ENCODE results near the gene CARNS1. TPM values are rescaled to one million over a fixed set of nuclear protein-coding genes. Genes with fewer than 3 reads are reported as not detected.

Gene CARNS1
- total and polyA plus RNA-seq, 7 experiments from 2014 or later, result 0.53 to 14.2 (median 4.3) TPM

DNA sequence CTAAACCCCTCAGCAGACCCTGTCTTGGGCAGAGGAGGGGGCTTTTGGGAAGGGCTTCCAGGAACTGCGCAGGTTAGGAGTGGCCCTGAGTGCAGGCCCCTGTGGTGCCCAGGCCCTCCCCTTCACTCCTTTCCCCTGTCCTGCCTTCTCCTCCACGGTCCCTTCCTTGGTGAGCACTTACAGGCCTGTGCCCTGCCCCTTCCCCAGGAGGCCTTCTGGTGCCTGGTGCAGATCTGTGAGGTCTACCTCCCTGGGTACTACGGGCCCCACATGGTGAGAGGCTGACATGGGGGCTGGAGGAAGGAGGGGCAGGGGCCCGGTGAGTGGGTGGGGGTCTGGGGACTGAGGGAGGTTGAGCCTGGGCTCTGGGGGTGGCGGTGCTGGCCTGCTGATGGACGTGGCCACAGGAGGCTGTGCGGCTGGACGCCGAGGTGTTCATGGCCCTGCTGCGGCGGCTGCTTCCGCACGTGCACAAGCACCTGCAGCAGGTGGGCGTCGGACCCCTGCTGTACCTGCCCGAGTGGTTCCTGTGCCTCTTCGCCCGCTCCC is 9.0 kb upstream of the CARNS1 start:
- Mint-ChIP-seq H3K36me3 (peaks cover 0 to 52% (median 11%) of the 10 kb centered on the region in 5 donors), H3K4me1 (peaks cover 35 to 69% (median 63%) of the 10 kb centered on the region in 7 donors), H3K9me3 (peaks cover 0 to 3% (median 0%) of the 10 kb centered on the region in 11 donors), H3K27me3 (no peaks in the 10 kb centered on the region), H3K4me3 (peak overlapping the region; percentile 90 to 100 (median 98)), H3K27ac (peak overlapping the region in 8 of 9 donors; percentile 90 to 95 (median 92))
- intact Hi-C loops (cut with micrococcal nuclease), result no loop called here
- peak overlapping the region; percentile 87 for H3K27ac ChIP-seq (ENCODE audit: low read depth, low read length)
- H3K27me3 ChIP-seq (ENCODE audit: control insufficient read depth in 2 of 2, insufficient read depth in 2 of 2, low read length in 2 of 2), result no peaks in the 10 kb centered on the region
- H3K4me3 ChIP-seq (ENCODE audit: low read length), result peak overlapping the region; percentile 98
- ATAC-seq (no peak), DNase-seq (no peak)
- H3K36me3 ChIP-seq (ENCODE audit: control insufficient read depth in 2 of 3, insufficient read depth in 3 of 3, low read length in 3 of 3), result peaks cover 0 to 25% (median 5%) of the 10 kb centered on the region in 3 experiments
- H3K4me1 ChIP-seq (ENCODE audit: control insufficient read depth in 2 of 2, insufficient read depth in 2 of 2, low read length in 2 of 2), result peaks cover 75 to 80% of the 10 kb centered on the region in 2 donors
- no peaks in the 10 kb centered on the region for H3K9me3 ChIP-seq (ENCODE audit: control insufficient read depth in 2 of 3, low read length in 3 of 3)
- ChIA-PET POLR2A (interaction anchor here (1.0 to 25.4 kb wide), 6 partner anchors 15 to 77 kb away, joined by 4 to 1530 read pairs (median 17); partner anchors contain the start of genes AIP, CARNS1, PTPRCAP and RAD9A), CTCF (interaction anchor here (0.9 to 1.3 kb wide), 5 partner anchors 13 to 62 kb away, joined by 3 to 6 read pairs (median 5); partner anchors contain the start of genes PTPRCAP and TMEM134)

DNA sequence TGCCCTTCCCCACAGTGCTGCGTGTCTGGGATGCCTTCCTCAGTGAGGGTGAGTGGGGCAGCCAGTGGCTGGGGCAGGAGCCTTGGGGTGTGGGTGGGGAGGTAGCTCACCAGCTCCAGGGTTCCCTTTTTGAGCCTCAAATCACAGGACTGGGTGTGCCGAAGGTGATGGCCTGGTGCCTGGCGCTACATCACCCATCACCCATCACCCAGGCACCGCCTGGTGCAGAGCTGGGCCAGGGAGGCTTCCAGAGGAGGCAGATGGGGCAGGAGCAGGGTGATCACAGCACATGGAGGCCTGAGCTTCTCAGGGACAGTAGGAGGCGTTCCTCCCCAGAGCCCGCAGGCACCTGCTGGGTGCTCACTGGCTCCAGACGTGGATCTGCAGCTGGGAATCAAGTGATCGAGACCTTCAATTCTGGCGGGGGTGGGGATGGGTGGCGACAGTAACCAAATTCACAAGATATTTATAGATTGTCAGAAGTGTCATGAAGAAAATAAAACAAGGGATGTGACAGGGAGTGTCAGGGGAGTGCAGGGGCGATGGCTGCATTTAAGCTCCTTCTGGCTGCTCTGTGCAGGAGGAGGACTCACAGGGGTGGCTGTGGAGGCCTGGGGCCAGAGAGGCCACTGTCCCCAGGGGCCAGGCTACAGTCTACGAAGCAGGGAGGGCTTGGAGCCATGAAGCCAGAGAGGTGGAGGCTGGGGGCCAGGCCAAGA is 8.3 kb upstream of the CARNS1 start:
- no peaks in the 10 kb centered on the region for H3K27me3 ChIP-seq (ENCODE audit: control insufficient read depth in 2 of 2, insufficient read depth in 2 of 2, low read length in 2 of 2)
- ATAC-seq, result no peak
- H3K9me3 Mint-ChIP-seq, result peaks cover 0 to 3% (median 0%) of the 10 kb centered on the region in 11 donors
- peaks cover 0 to 52% (median 11%) of the 10 kb centered on the region in 5 donors for H3K36me3 Mint-ChIP-seq
- H3K4me3 ChIP-seq (ENCODE audit: low read length), result peak overlapping the region; percentile 98
- intact Hi-C loops (cut with micrococcal nuclease), result no loop called here
- peak overlapping the region; percentile 90 to 95 (median 92) for H3K27ac Mint-ChIP-seq
- H3K27me3 Mint-ChIP-seq, result no peaks in the 10 kb centered on the region
- H3K9me3 ChIP-seq (ENCODE audit: control insufficient read depth in 2 of 3, low read length in 3 of 3), result no peaks in the 10 kb centered on the region
- peaks cover 80 to 84% of the 10 kb centered on the region in 2 donors for H3K4me1 ChIP-seq (ENCODE audit: control insufficient read depth in 2 of 2, insufficient read depth in 2 of 2, low read length in 2 of 2)
- peak overlapping the region; percentile 90 to 100 (median 98) for H3K4me3 Mint-ChIP-seq
- H3K27ac ChIP-seq (ENCODE audit: low read depth, low read length), result peak overlapping the region; percentile 87
- DNase-seq, result peak in 3 of 9 donors; percentile 19 to 33 (median 27)
- peaks cover 38 to 74% (median 69%) of the 10 kb centered on the region in 7 donors for H3K4me1 Mint-ChIP-seq
- ChIA-PET CTCF (interaction anchor here (0.7 to 1.3 kb wide), 8 partner anchors 13 to 98 kb away, joined by 3 to 6 read pairs (median 4); partner anchors contain the start of genes PITPNM1, PTPRCAP and TMEM134), POLR2A (interaction anchor here (0.8 to 25.4 kb wide), 10 partner anchors 12 to 77 kb away, joined by 3 to 1530 read pairs (median 8); partner anchors contain the start of genes AIP, CARNS1, PTPRCAP and RAD9A)
- peaks cover 0 to 25% (median 5%) of the 10 kb centered on the region in 3 experiments for H3K36me3 ChIP-seq (ENCODE audit: control insufficient read depth in 2 of 3, insufficient read depth in 3 of 3, low read length in 3 of 3)

DNA sequence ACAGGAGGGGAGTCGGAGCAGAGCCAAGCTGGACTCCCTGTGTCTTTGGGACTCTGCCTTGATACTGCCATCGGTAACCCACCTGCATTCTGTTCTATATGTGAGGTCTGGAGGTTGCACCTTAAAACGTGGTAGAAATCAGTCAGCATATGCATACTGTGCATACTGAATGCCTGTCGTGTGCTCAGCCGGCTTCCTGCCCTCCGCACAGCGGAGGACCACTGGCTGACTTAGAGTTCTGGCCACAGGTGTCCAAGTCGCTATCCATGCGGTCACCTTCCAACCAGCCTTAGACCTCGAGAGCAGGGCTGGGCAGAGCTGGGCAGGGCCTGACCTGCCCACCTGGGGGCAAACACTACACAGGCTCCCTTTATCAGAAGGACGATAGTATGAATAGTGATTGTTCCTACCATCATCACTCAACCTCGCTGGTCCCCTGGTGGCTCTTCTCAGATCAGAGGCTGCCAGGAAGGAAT is 7.8 kb upstream of the CARNS1 start:
- H3K9me3 ChIP-seq (ENCODE audit: control insufficient read depth in 2 of 3, low read length in 3 of 3), result no peaks in the 10 kb centered on the region
- DNase-seq (no peak), ATAC-seq (no peak)
- H3K4me1 ChIP-seq (ENCODE audit: control insufficient read depth in 2 of 2, insufficient read depth in 2 of 2, low read length in 2 of 2), result peaks cover 80 to 84% of the 10 kb centered on the region in 2 donors
- peak overlapping the region; percentile 91 to 95 (median 93) for H3K27ac Mint-ChIP-seq
- H3K4me1 Mint-ChIP-seq, result peaks cover 42 to 80% (median 75%) of the 10 kb centered on the region in 7 donors
- peaks cover 0 to 52% (median 11%) of the 10 kb centered on the region in 5 donors for H3K36me3 Mint-ChIP-seq
- H3K27me3 Mint-ChIP-seq, result no peaks in the 10 kb centered on the region
- ChIA-PET POLR2A (interaction anchor here (0.5 to 25.4 kb wide), 17 partner anchors 12 to 136 kb away, joined by 3 to 1530 read pairs (median 5); partner anchors contain the start of genes AIP, CARNS1, CORO1B and PTPRCAP), CTCF (interaction anchor here (0.7 to 2.3 kb wide), 11 partner anchors 11 to 98 kb away, joined by 3 to 8 read pairs (median 5); partner anchors contain the start of genes PITPNM1, PTPRCAP and TMEM134)
- H3K36me3 ChIP-seq (ENCODE audit: control insufficient read depth in 2 of 3, insufficient read depth in 3 of 3, low read length in 3 of 3), result peaks cover 0 to 25% (median 5%) of the 10 kb centered on the region in 3 experiments
- H3K9me3 Mint-ChIP-seq, result peaks cover 0 to 3% (median 0%) of the 10 kb centered on the region in 11 donors
- H3K4me3 Mint-ChIP-seq, result peak overlapping the region; percentile 90 to 100 (median 98)
- peak overlapping the region; percentile 98 for H3K4me3 ChIP-seq (ENCODE audit: low read length)
- H3K27ac ChIP-seq (ENCODE audit: low read depth, low read length), result peak overlapping the region; percentile 87
- intact Hi-C loops (cut with micrococcal nuclease), result no loop called here
- no peaks in the 10 kb centered on the region for H3K27me3 ChIP-seq (ENCODE audit: control insufficient read depth in 2 of 2, insufficient read depth in 2 of 2, low read length in 2 of 2)

DNA sequence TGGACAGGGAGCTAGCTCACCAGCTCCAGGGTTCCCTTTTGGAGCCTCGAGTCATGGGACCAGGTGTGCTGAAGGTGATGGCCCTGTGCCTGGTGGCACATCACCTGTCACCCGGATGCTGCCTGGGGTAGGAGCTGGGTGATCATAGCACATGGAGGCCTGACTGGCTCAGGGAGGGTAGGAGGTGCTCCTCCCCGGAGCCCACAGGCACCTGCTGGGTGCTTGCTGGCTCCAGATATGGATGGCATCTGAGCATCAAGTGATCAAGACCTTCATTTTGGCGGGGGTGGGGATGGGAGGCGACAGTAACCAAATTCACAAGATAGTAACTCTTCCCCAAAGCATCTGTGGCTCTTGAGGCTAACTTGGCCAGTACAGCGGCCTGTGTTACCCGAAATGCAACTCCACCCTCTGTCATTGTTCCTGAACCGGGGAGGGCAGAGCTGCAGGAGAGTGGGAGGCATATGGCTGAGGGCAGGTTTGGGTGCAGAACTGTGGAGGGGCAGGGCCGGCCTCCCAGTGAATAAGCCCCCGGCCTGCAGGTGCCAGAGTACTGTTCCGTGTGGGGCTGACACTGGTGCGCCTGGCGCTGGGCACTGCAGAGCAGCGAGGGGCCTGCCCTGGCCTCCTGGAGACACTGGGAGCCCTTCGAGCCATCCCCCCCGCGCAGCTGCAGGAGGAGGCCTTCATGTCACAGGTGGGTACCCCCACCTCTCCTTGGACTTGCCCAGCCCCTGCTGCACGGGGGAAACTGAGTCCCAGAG is 6.9 kb upstream of the CARNS1 start:
- Histone ChIP-seq H3K9me3 (ENCODE audit: control insufficient read depth in 2 of 3, low read length in 3 of 3) (no peaks in the 10 kb centered on the region), H3K27ac (ENCODE audit: low read depth, low read length) (peak overlapping the region; percentile 87), H3K27me3 (ENCODE audit: control insufficient read depth in 2 of 2, insufficient read depth in 2 of 2, low read length in 2 of 2) (no peaks in the 10 kb centered on the region), H3K4me1 (ENCODE audit: control insufficient read depth in 2 of 2, insufficient read depth in 2 of 2, low read length in 2 of 2) (peaks cover 80 to 83% of the 10 kb centered on the region in 2 donors), H3K4me3 (ENCODE audit: low read length) (peak overlapping the region; percentile 98), H3K36me3 (ENCODE audit: control insufficient read depth in 2 of 3, insufficient read depth in 3 of 3, low read length in 3 of 3) (peaks cover 0 to 25% (median 5%) of the 10 kb centered on the region in 3 experiments)
- Mint-ChIP-seq H3K9me3 (peaks cover 0 to 3% (median 0%) of the 10 kb centered on the region in 11 donors), H3K27ac (peak overlapping the region; percentile 91 to 95 (median 93)), H3K27me3 (peaks cover 0 to 5% (median 0%) of the 10 kb centered on the region in 5 donors), H3K4me3 (peak overlapping the region; percentile 90 to 100 (median 98)), H3K36me3 (peaks cover 0 to 52% (median 11%) of the 10 kb centered on the region in 5 donors), H3K4me1 (peaks cover 51 to 86% (median 80%) of the 10 kb centered on the region in 7 donors)
- intact Hi-C loops (cut with micrococcal nuclease), result loop anchor here (1.0 kb wide), 4 partner anchors 9 to 56 kb away; partner anchors contain the start of gene PTPRCAP (in 1 of the 2)
- ChIA-PET POLR2A (interaction anchor here (0.5 to 25.4 kb wide), 23 partner anchors 10 to 1478 kb away, joined by 3 to 1530 read pairs (median 4); partner anchors contain the start of genes AIP, CARNS1, CORO1B and PTPRCAP), CTCF (interaction anchor here (0.9 to 2.3 kb wide), 6 partner anchors 10 to 29 kb away, joined by 3 to 8 read pairs (median 4); partner anchors contain the start of gene PTPRCAP)
- ATAC-seq, result peak; percentile 10
- peak in 4 of 9 donors; percentile 31 to 49 (median 33) for DNase-seq

DNA sequence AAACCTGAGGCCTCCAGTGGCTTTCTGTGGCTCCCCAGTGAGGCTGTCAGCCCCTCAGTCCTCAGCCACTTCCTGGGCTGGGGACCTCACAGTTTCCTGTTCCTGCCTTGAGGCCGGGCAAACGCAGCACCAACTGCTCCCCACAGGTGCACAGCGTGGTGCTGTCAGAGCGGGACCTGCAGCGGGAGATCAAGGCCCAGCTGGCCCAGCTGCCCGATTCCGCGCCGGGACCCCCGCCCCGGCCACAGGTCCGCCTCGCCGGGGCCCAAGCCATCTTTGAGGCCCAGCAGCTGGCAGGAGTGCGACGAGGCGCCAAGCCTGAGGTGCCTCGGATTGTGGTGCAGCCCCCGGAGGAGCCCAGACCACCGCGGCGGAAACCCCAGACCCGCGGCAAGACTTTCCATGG is 6.2 kb upstream of the CARNS1 start:
- peaks cover 0 to 8% (median 0%) of the 10 kb centered on the region in 5 donors for H3K27me3 Mint-ChIP-seq
- H3K4me1 Mint-ChIP-seq, result peaks cover 52 to 90% (median 78%) of the 10 kb centered on the region in 7 donors
- peak; percentile 78 for ATAC-seq
- peak overlapping the region; percentile 83 to 98 (median 93) for H3K27ac Mint-ChIP-seq
- H3K36me3 Mint-ChIP-seq, result peaks cover 0 to 50% (median 11%) of the 10 kb centered on the region in 5 donors
- peaks cover 0 to 19% (median 5%) of the 10 kb centered on the region in 3 experiments for H3K36me3 ChIP-seq (ENCODE audit: control insufficient read depth in 2 of 3, insufficient read depth in 3 of 3, low read length in 3 of 3)
- intact Hi-C loops (cut with micrococcal nuclease), result loop anchor here (1.0 kb wide), 4 partner anchors 8 to 55 kb away; partner anchors contain the start of gene PTPRCAP (in 1 of the 2)
- ChIA-PET POLR2A (interaction anchor here (0.6 to 25.4 kb wide), 19 partner anchors 11 to 140 kb away, joined by 3 to 1530 read pairs (median 5); partner anchors contain the start of genes AIP, CARNS1, CORO1B and PTPRCAP), CTCF (interaction anchor here (0.6 to 2.3 kb wide), 6 partner anchors 9 to 29 kb away, joined by 3 to 8 read pairs (median 4); partner anchors contain the start of genes PTPRCAP and RPS6KB2)
- H3K4me3 Mint-ChIP-seq, result peak overlapping the region; percentile 80 to 100 (median 96)
- H3K27me3 ChIP-seq (ENCODE audit: control insufficient read depth in 2 of 2, insufficient read depth in 2 of 2, low read length in 2 of 2), result no peaks in the 10 kb centered on the region
- peak overlapping the region; percentile 87 for H3K27ac ChIP-seq (ENCODE audit: low read depth, low read length)
- peak in 8 of 9 donors; percentile 62 to 82 (median 78) for DNase-seq
- peaks cover 86% of the 10 kb centered on the region in 2 donors for H3K4me1 ChIP-seq (ENCODE audit: control insufficient read depth in 2 of 2, insufficient read depth in 2 of 2, low read length in 2 of 2)
- peak overlapping the region; percentile 98 for H3K4me3 ChIP-seq (ENCODE audit: low read length)
- H3K9me3 Mint-ChIP-seq, result peaks cover 0 to 3% (median 0%) of the 10 kb centered on the region in 11 donors
- no peaks in the 10 kb centered on the region for H3K9me3 ChIP-seq (ENCODE audit: control insufficient read depth in 2 of 3, low read length in 3 of 3)

Data from naive thymus-derived CD4-positive, alpha-beta T cell (primary cell).